Sigmoid colon (tissue), 4 donors: ENCODE results near the gene PRSS22.
A peak's percentile ranks its signal among the peaks of the same experiment; 100 is the strongest.

Experiments
- CTCF ChIP-seq, 4 experiments: fragments of 450-650 bp in 3 of 4; fragments of 200-600 bp in 1 of 4; IDR thresholded peaks; one replicate each; pipeline ENCODE4 v1.5.1; 2016 to 2019; ENCODE audit warnings: antibody characterized with exemption in 4 of 4, mild to moderate bottlenecking in 3 of 4, moderate library complexity in 2 of 4
- EP300 ChIP-seq, 4 donors: sonication (generic); formaldehyde crosslinking; IDR thresholded peaks; one replicate each; pipeline ENCODE4 v1.6.1; 2017; ENCODE audit warnings: antibody characterized with exemption in 4 of 4
- POLR2A ChIP-seq, 2 donors: fragments of 450-650 bp; IDR thresholded peaks; one replicate each; pipeline ENCODE4 v1.6.1; 2016; ENCODE audit warnings: antibody characterized with exemption in 2 of 2, mild to moderate bottlenecking in 2 of 2, moderate library complexity in 2 of 2
- POLR2AphosphoS5 ChIP-seq, 4 donors: sonication (generic); formaldehyde crosslinking; IDR thresholded peaks; one replicate each; pipeline ENCODE4 v1.6.1; 2017; ENCODE audit warnings: antibody characterized with exemption in 4 of 4

GRCh38 chr16:2904100-2904921, 46.3 kb upstream of the PRSS22 start:
- peak in 1 of 2 donors; percentile 31 for TF ChIP-seq POLR2A (IDR thresholded peaks at IDR 0.05)
- TF ChIP-seq CTCF (IDR thresholded peaks at IDR 0.05): peak; percentile 83 to 96 (median 86)
- TF ChIP-seq EP300 (IDR thresholded peaks at IDR 0.05): no peak
- peak; percentile 62 to 81 (median 76) for TF ChIP-seq POLR2AphosphoS5 (IDR thresholded peaks at IDR 0.05)
